Neural cell (in vitro differentiated cells): ENCODE data around the gene ICOSLG.
"Not testable (repeated sequence)": the region's sequence is repeated elsewhere in the genome, so short reads cannot be mapped to it uniquely, and the experiment has no call there.

Experiments
- EZH2 ChIP-seq: fragments of 200-600, 300-800 bp; shearing (Covaris generic), sonication (generic); IDR thresholded peaks from 2 replicates; pipeline ENCODE4 v1.6.1; 2014; ENCODE audit warnings: antibody characterized with exemption, low read length, borderline replicate concordance, mild to moderate bottlenecking; ENCODE audit not compliant: insufficient read depth, poor library complexity, severe bottlenecking
- MXI1 ChIP-seq: fragments of 450-650 bp; conservative IDR thresholded peaks from 2 replicates; pipeline ENCODE4 v1.6.1; 2014; ENCODE audit warnings: antibody characterized with exemption, mild to moderate bottlenecking; ENCODE audit not compliant: poor library complexity, severe bottlenecking
- POLR2AphosphoS5 ChIP-seq: IDR thresholded peaks from 2 replicates; pipeline ENCODE4 v1.6.1; 2012
- TF ChIP-seq, protein P1 (sequence below): fragments of 450-650 bp; IDR thresholded peaks from 2 replicates; pipeline ENCODE4 v1.5.1; 2014; ENCODE audit warnings: antibody characterized with exemption, mild to moderate bottlenecking, moderate library complexity; ENCODE audit not compliant: poor library complexity, severe bottlenecking
- TF ChIP-seq, protein P2 (sequence below): IDR thresholded peaks from 2 replicates; pipeline ENCODE4 v1.6.1; 2012; ENCODE audit warnings: borderline replicate concordance

DNA sequence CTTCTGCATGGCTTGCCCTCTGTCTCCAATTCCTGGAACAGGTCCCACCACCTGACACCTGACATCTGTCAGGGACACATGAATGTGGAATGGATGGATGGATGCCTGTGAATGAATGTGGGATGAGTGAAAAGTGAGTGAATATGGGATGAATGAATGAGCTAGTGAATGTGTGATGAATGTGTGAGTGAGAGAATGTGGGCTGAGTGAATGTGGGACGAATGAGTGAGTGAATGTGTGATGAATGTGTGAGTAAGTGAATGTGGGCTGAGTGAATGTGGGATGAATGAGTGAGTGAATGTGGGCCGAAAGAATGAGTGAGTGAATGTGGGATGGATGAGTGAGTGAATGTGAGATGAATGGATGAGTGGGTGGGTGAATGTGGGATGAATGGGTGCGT lies 29.2 kb downstream of the ICOSLG start:
- TF ChIP-seq, protein P1, sequence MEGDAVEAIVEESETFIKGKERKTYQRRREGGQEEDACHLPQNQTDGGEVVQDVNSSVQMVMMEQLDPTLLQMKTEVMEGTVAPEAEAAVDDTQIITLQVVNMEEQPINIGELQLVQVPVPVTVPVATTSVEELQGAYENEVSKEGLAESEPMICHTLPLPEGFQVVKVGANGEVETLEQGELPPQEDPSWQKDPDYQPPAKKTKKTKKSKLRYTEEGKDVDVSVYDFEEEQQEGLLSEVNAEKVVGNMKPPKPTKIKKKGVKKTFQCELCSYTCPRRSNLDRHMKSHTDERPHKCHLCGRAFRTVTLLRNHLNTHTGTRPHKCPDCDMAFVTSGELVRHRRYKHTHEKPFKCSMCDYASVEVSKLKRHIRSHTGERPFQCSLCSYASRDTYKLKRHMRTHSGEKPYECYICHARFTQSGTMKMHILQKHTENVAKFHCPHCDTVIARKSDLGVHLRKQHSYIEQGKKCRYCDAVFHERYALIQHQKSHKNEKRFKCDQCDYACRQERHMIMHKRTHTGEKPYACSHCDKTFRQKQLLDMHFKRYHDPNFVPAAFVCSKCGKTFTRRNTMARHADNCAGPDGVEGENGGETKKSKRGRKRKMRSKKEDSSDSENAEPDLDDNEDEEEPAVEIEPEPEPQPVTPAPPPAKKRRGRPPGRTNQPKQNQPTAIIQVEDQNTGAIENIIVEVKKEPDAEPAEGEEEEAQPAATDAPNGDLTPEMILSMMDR: not testable (repeated sequence)
- TF ChIP-seq MXI1, EZH2, POLR2AphosphoS5: not testable (repeated sequence)
- TF ChIP-seq, protein P2, sequence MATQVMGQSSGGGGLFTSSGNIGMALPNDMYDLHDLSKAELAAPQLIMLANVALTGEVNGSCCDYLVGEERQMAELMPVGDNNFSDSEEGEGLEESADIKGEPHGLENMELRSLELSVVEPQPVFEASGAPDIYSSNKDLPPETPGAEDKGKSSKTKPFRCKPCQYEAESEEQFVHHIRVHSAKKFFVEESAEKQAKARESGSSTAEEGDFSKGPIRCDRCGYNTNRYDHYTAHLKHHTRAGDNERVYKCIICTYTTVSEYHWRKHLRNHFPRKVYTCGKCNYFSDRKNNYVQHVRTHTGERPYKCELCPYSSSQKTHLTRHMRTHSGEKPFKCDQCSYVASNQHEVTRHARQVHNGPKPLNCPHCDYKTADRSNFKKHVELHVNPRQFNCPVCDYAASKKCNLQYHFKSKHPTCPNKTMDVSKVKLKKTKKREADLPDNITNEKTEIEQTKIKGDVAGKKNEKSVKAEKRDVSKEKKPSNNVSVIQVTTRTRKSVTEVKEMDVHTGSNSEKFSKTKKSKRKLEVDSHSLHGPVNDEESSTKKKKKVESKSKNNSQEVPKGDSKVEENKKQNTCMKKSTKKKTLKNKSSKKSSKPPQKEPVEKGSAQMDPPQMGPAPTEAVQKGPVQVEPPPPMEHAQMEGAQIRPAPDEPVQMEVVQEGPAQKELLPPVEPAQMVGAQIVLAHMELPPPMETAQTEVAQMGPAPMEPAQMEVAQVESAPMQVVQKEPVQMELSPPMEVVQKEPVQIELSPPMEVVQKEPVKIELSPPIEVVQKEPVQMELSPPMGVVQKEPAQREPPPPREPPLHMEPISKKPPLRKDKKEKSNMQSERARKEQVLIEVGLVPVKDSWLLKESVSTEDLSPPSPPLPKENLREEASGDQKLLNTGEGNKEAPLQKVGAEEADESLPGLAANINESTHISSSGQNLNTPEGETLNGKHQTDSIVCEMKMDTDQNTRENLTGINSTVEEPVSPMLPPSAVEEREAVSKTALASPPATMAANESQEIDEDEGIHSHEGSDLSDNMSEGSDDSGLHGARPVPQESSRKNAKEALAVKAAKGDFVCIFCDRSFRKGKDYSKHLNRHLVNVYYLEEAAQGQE: not testable (repeated sequence)
